Tibial nerve (tissue), 4 donors: Measurements from ENCODE around the gene FNDC4. TPM values are rescaled to one million over a fixed set of nuclear protein-coding genes. Genes with fewer than 3 reads are reported as not detected.

Experiments used
- DNase-seq, 2 donors: peaks; one replicate each; pipeline ENCODE4 v3.0.0-alpha.2; 2019; ENCODE audit warnings: low spot score in 2 of 2
- H3K27ac ChIP-seq, 4 donors: fragments of 200-600 bp; sonication (generic) in 3 of 4; one replicate each; pipeline ENCODE4 v1.5.1; 2017 to 2019; ENCODE audit warnings: mild to moderate bottlenecking in 1 of 4
- H3K27me3 ChIP-seq, 2 donors: fragments of 200-600 bp; sonication (generic) in 1 of 2; one replicate each; pipeline versions ENCODE4 v1.5.1 to v1.6.0; 2017 to 2019
- H3K36me3 ChIP-seq, 3 donors: fragments of 200-600 bp; sonication (generic); one replicate each; pipeline ENCODE4 v1.5.1; 2018 to 2019
- H3K4me1 ChIP-seq, 4 donors: fragments of 200-600 bp; sonication (generic) in 3 of 4; one replicate each; pipeline ENCODE4 v1.5.1; 2017 to 2019
- H3K4me3 ChIP-seq, 4 donors: fragments of 200-600 bp; sonication (generic) in 3 of 4; one replicate each; pipeline ENCODE4 v1.5.1; 2017 to 2019; ENCODE audit warnings: mild to moderate bottlenecking in 1 of 4, moderate library complexity in 1 of 4
- H3K9me3 ChIP-seq, 4 donors: fragments of 200-600 bp; sonication (generic) in 3 of 4; one replicate each; pipeline ENCODE4 v1.5.1; 2017 to 2019
- EP300 ChIP-seq, 2 donors: sonication (generic); formaldehyde crosslinking; IDR thresholded peaks; one replicate each; pipeline ENCODE4 v1.6.1; 2017; ENCODE audit warnings: antibody characterized with exemption in 2 of 2, mild to moderate bottlenecking in 1 of 2
- POLR2A ChIP-seq, 2 donors: fragments of 450-650 bp; IDR thresholded peaks; one replicate each; pipeline ENCODE4 v1.6.1; 2017; ENCODE audit warnings: antibody characterized with exemption in 2 of 2, mild to moderate bottlenecking in 2 of 2, moderate library complexity in 2 of 2
- WGBS, 2 donors: methylation state at CpG; one replicate each; pipeline ENCODE4 v1.1.5; 2018; 5-methylcytosine and 5-hydroxymethylcytosine counted together
- total RNA-seq, 4 donors: library from RNA; depleted of rRNA; stranded (reverse); fragments of >200 nt; gene quantifications; one replicate each; pipeline ENCODE4 v1.1.0, GENCODE V29; 2016
- TF ChIP-seq, protein P1 (sequence below), 5 experiments: fragments of 200-600 bp in 3 of 5; fragments of 450-650 bp in 2 of 5; sonication (generic) in 3 of 5; IDR thresholded peaks; one replicate each; pipeline ENCODE4 v1.5.1; 2016 to 2019; ENCODE audit warnings: antibody characterized with exemption in 5 of 5, mild to moderate bottlenecking in 3 of 5, moderate library complexity in 2 of 5

FNDC4 gene
- total RNA-seq, 4 donors from 2014 or later = 7.0 to 30.3 (median 9.3) TPM

- no peaks in the 10 kb centered on the region for H3K36me3 ChIP-seq
- H3K4me1 ChIP-seq = no peaks in the 10 kb centered on the region
- no peak for DNase-seq
- no peak overlapping the region for H3K4me3 ChIP-seq
- H3K9me3 ChIP-seq = no peaks in the 10 kb centered on the region
- WGBS, 2 donors = 74 to 81% methylated on average over 3 of the region's 3 CpGs
- no peak for TF ChIP-seq EP300 (IDR thresholded peaks at IDR 0.05)
- TF ChIP-seq, protein P1, sequence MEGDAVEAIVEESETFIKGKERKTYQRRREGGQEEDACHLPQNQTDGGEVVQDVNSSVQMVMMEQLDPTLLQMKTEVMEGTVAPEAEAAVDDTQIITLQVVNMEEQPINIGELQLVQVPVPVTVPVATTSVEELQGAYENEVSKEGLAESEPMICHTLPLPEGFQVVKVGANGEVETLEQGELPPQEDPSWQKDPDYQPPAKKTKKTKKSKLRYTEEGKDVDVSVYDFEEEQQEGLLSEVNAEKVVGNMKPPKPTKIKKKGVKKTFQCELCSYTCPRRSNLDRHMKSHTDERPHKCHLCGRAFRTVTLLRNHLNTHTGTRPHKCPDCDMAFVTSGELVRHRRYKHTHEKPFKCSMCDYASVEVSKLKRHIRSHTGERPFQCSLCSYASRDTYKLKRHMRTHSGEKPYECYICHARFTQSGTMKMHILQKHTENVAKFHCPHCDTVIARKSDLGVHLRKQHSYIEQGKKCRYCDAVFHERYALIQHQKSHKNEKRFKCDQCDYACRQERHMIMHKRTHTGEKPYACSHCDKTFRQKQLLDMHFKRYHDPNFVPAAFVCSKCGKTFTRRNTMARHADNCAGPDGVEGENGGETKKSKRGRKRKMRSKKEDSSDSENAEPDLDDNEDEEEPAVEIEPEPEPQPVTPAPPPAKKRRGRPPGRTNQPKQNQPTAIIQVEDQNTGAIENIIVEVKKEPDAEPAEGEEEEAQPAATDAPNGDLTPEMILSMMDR (IDR thresholded peaks at IDR 0.05) = no peak
- TF ChIP-seq POLR2A (IDR thresholded peaks at IDR 0.05) = no peak
- H3K27me3 ChIP-seq = no peaks in the 10 kb centered on the region
- H3K27ac ChIP-seq = no peak overlapping the region
Observed at GRCh38 chr2:27527182-27527581, 32.2 kb upstream of the FNDC4 start.

- no peaks in the 10 kb centered on the region for H3K4me1 ChIP-seq
- 87% methylated on average over 7 of the region's 7 CpGs for WGBS, 2 donors
- no peak overlapping the region for H3K4me3 ChIP-seq
- no peaks in the 10 kb centered on the region for H3K27me3 ChIP-seq
- no peak overlapping the region for H3K27ac ChIP-seq
- TF ChIP-seq EP300 (IDR thresholded peaks at IDR 0.05) (no peak), POLR2A (IDR thresholded peaks at IDR 0.05) (no peak)
- TF ChIP-seq, protein P1 (IDR thresholded peaks at IDR 0.05) = no peak
- no peak for DNase-seq
- H3K36me3 ChIP-seq = no peaks in the 10 kb centered on the region
- H3K9me3 ChIP-seq = no peaks in the 10 kb centered on the region
Observed at GRCh38 chr2:27522400-27522945, 27.5 kb upstream of the FNDC4 start.

DNA sequence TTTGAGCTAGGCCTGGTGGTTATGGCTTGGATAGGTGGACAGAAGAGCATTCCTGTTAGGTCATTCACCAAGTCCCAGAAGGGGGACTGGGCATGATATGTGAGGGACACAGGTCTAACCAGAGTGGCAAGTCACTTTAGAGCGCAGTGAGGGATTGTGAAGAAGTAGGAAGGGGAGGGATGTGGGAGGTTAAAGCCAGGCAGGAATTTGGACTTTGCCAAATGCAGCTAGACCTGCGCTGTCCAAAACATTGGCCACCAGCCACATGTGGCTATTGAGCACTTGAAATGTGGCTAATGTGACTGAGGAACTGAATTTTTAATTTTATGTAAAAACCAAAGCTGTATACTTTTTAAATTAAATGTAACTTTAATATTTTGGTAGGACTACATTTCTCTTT is 25.3 kb upstream of the FNDC4 start:
- TF ChIP-seq, protein P1 (IDR thresholded peaks at IDR 0.05) = no peak
- TF ChIP-seq EP300 (IDR thresholded peaks at IDR 0.05) = no peak
- TF ChIP-seq POLR2A (IDR thresholded peaks at IDR 0.05) = no peak
- 87 to 92% methylated on average over 2 of the region's 2 CpGs for WGBS, 2 donors
- H3K36me3 ChIP-seq = no peaks in the 10 kb centered on the region
- no peak overlapping the region for H3K27ac ChIP-seq
- DNase-seq = no peak
- no peaks in the 10 kb centered on the region for H3K27me3 ChIP-seq
- no peaks in the 10 kb centered on the region for H3K4me1 ChIP-seq
- H3K9me3 ChIP-seq = no peaks in the 10 kb centered on the region
- no peak overlapping the region for H3K4me3 ChIP-seq

- H3K9me3 ChIP-seq = no peaks in the 10 kb centered on the region
- H3K27ac ChIP-seq = no peak overlapping the region
- 89% methylated on average over 4 of the region's 4 CpGs for WGBS, 2 donors
- no peak for TF ChIP-seq POLR2A (IDR thresholded peaks at IDR 0.05)
- no peak for TF ChIP-seq EP300 (IDR thresholded peaks at IDR 0.05)
- TF ChIP-seq, protein P1 (IDR thresholded peaks at IDR 0.05) = no peak
- no peak for DNase-seq
- H3K36me3 ChIP-seq = no peaks in the 10 kb centered on the region
- H3K27me3 ChIP-seq = no peaks in the 10 kb centered on the region
- H3K4me1 ChIP-seq = no peaks in the 10 kb centered on the region
- no peak overlapping the region for H3K4me3 ChIP-seq
Observed at GRCh38 chr2:27518782-27519113, 23.7 kb upstream of the FNDC4 start.

- Histone ChIP-seq H3K9me3 (no peaks in the 10 kb centered on the region), H3K27ac (no peak overlapping the region), H3K27me3 (no peaks in the 10 kb centered on the region), H3K36me3 (no peaks in the 10 kb centered on the region), H3K4me3 (no peak overlapping the region), H3K4me1 (no peaks in the 10 kb centered on the region)
- no peak for DNase-seq
- WGBS, 2 donors = 76 to 79% methylated on average over 5 of the region's 5 CpGs
- TF ChIP-seq EP300 (IDR thresholded peaks at IDR 0.05) (no peak), POLR2A (IDR thresholded peaks at IDR 0.05) (no peak)
- TF ChIP-seq, protein P1 (IDR thresholded peaks at IDR 0.05) = no peak
Observed at GRCh38 chr2:27518113-27518781, 23.2 kb upstream of the FNDC4 start.
